Measurements from ENCODE around the gene C7orf33. TPM values are rescaled to one million over a fixed set of nuclear protein-coding genes. Genes with fewer than 3 reads are reported as not detected.

Gene C7orf33
- total RNA-seq, 1 experiment from 2014 or later: not detected

DNA sequence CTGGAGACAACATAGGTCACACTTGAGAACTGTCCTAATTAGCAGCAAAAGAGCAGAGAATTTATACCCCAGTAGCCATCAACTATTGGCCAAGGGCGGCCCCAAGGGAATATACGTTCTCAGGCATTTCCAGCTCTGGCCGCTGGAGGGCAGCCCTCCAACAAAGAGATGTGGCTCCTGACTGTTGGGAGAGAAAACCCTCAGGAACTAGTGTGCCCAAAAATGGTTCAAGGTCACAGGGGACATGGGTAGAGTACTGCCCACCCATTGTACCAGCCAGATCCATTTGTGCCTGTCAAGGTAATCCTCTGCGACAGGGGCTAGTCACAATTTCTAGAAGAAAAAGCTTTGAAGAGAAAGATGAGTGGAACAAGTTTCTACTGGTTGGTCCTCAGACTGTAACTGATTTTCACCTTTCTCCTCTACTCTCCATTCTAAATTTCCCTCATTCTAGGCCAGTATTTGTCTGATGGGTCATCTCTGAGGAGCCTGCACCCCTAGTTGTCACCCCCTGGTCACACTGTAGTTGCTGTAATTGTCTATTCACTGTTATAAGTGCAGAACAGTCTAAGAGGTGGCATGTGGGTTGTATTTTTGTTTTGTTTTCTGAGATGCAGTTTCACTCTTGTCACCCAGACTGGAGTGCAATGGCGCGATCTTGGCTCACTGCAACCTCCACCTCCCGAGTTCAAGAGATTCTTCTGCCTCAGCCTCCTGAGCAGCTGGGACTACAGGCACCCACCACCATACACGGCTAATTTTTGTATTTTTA, 14.7 kb upstream of the C7orf33 start:
- Histone ChIP-seq H4K91ac (ENCODE audit: insufficient read length, low read depth, low read length) (no peak overlapping the region), H3K23ac (ENCODE audit: insufficient read length, low read depth, low read length) (no peak overlapping the region), H2BK120ac (ENCODE audit: low read depth, low read length, poor library complexity, severe bottlenecking) (no peak overlapping the region), H3K14ac (ENCODE audit: insufficient read depth, low read length) (no peak overlapping the region), H3K9me3 (ENCODE audit: control insufficient read depth, low read depth, low read length) (no peaks in the 10 kb centered on the region), H3K4me1 (ENCODE audit: insufficient read depth, low read length) (no peaks in the 10 kb centered on the region; the same call in 1 of the 2 replicates), H2BK20ac (ENCODE audit: low read depth, low read length, poor library complexity, severe bottlenecking) (no peak overlapping the region), H2AK5ac (ENCODE audit: insufficient read length, low read length) (no peak overlapping the region), H3K18ac (ENCODE audit: insufficient read length, low read depth, low read length) (no peak overlapping the region), H2BK5ac (ENCODE audit: insufficient read length, low read length) (no peak overlapping the region), H3K4ac (ENCODE audit: low read depth, low read length) (no peak overlapping the region), H2AFZ (ENCODE audit: low read length) (no peak overlapping the region), H4K8ac (replicated peaks; ENCODE audit: insufficient read length, low read depth, low read length) (no peak overlapping the region), H3T11ph (ENCODE audit: low read length) (no peak overlapping the region), H3K79me2 (ENCODE audit: insufficient read depth, low read length) (no peaks in the 10 kb centered on the region), H3K79me1 (ENCODE audit: insufficient read depth, low read depth, low read length, poor library complexity, severe bottlenecking) (no peaks in the 10 kb centered on the region), H3K27me3 (ENCODE audit: insufficient read depth, low read length) (no peaks in the 10 kb centered on the region), H3K27ac (ENCODE audit: insufficient read length, low read depth, low read length) (no peak overlapping the region), H3K23me2 (ENCODE audit: insufficient read length, low read depth, low read length, poor library complexity, severe bottlenecking) (no peaks in the 10 kb centered on the region), H4K20me1 (ENCODE audit: control insufficient read depth, insufficient read depth, insufficient read length) (no peaks in the 10 kb centered on the region), H4K5ac (ENCODE audit: insufficient read length, low read depth, low read length) (no peak overlapping the region), H2BK12ac (ENCODE audit: insufficient read length, low read depth, low read length) (no peak overlapping the region), H3K4me2 (ENCODE audit: insufficient read depth, insufficient read length, low read length) (no peak overlapping the region), H2BK15ac (ENCODE audit: low read depth, low read length) (no peak overlapping the region), H3K9ac (ENCODE audit: extremely low read depth, insufficient read length, low read length) (no peak overlapping the region), H3K56ac (ENCODE audit: insufficient read length, low read depth, low read length) (no peak overlapping the region)
- H3K36me3 Mint-ChIP-seq (ENCODE audit: insufficient read depth in 1 of 3, low read depth in 3 of 3): peaks cover 0 to 2% (median 0%) of the 10 kb centered on the region in 3 experiments; a peak in 1 of 7 replicates
- peak; percentile 75 for DNase-seq
- H3K27ac Mint-ChIP-seq: peak overlapping the region in 1 of 3 experiments; percentile 73; a peak in 1 of 7 replicates
- peaks cover 0 to 4% of the 10 kb centered on the region in 2 experiments; a peak in 1 of 5 replicates for H3K9me3 Mint-ChIP-seq
- H3K27me3 Mint-ChIP-seq (ENCODE audit: low read depth): no peaks in the 10 kb centered on the region; the same call in 1 of the 2 replicates
- WGBS (ENCODE audit: extremely low coverage, insufficient read length, low lambda C conversion rate): no CpG with 5 or more reads among the region's 8 CpGs
- no peak overlapping the region for H3K4me3 Mint-ChIP-seq
- TF ChIP-seq, protein P1, sequence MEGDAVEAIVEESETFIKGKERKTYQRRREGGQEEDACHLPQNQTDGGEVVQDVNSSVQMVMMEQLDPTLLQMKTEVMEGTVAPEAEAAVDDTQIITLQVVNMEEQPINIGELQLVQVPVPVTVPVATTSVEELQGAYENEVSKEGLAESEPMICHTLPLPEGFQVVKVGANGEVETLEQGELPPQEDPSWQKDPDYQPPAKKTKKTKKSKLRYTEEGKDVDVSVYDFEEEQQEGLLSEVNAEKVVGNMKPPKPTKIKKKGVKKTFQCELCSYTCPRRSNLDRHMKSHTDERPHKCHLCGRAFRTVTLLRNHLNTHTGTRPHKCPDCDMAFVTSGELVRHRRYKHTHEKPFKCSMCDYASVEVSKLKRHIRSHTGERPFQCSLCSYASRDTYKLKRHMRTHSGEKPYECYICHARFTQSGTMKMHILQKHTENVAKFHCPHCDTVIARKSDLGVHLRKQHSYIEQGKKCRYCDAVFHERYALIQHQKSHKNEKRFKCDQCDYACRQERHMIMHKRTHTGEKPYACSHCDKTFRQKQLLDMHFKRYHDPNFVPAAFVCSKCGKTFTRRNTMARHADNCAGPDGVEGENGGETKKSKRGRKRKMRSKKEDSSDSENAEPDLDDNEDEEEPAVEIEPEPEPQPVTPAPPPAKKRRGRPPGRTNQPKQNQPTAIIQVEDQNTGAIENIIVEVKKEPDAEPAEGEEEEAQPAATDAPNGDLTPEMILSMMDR (conservative IDR thresholded peaks at IDR 0.05): peak; percentile 91
- peaks cover 2 to 7% of the 10 kb centered on the region in 2 experiments; a peak in 3 of 4 replicates for H3K4me1 Mint-ChIP-seq

Measured in H9 (cell line).